Caco-2 (cell line): ENCODE results near the gene SLIT3. TPM values are rescaled to one million over a fixed set of nuclear protein-coding genes. Genes with fewer than 3 reads are reported as not detected.

Experiments used
- BruUV-seq: library from RNA; stranded (reverse); fragments of 400-500 nt; replicated peaks from 2 replicates; lab custom pipeline; 2021; lab: Mats Ljungman, UMichigan
- CTCF ChIA-PET: fragments of 300-600 bp; sonication (Branson Sonifier 250); formaldehyde crosslinking; loops from one replicate; lab custom pipeline; 2022; ENCODE audit warnings: antibody characterized with exemption; lab: Charles Lee
- POLR2A ChIA-PET: fragments of 300-600 bp; sonication (Branson Sonifier 250); formaldehyde crosslinking; loops from one replicate; lab custom pipeline; 2022; ENCODE audit warnings: antibody characterized with exemption; lab: Charles Lee
- DNase-seq, 2 experiments: peaks; one replicate each; pipeline versions ENCODE4 v3.0.0 to v3.0.0-alpha.2; 2020 to 2022
- H3K27me3 ChIP-seq: replicated peaks from 2 replicates; pipeline ENCODE4 v1.6.0; 2011; ENCODE audit warnings: low read length; ENCODE audit not compliant: control insufficient read depth, insufficient read depth
- H3K36me3 ChIP-seq: 2 replicates; pipeline ENCODE4 v1.5.1; 2011; ENCODE audit warnings: low read length; ENCODE audit not compliant: control insufficient read depth, insufficient read depth
- H3K4me1 ChIP-seq: fragments of 250-450 bp; sonication (Bioruptor Pico); 2 replicates; pipeline ENCODE4 v1.5.1; 2020; ENCODE audit warnings: mild to moderate bottlenecking
- H3K4me3 ChIP-seq: 2 replicates; pipeline ENCODE4 v1.5.1; 2011; ENCODE audit warnings: low read depth, mild to moderate bottlenecking, control low read depth, low read length
- H3K9me3 ChIP-seq: fragments of 250-450 bp; sonication (Bioruptor Pico); 2 replicates; pipeline ENCODE4 v1.5.1; 2020; ENCODE audit warnings: mild to moderate bottlenecking, moderate library complexity
- H3K27ac Mint-ChIP-seq: one replicate; pipeline ENCODE4 v1.8.0; 2022; ENCODE audit warnings: mixed read lengths; ENCODE audit not compliant: unreplicated experiment
- H3K27me3 Mint-ChIP-seq: one replicate; pipeline ENCODE4 v1.8.0; 2022; ENCODE audit warnings: mixed read lengths; ENCODE audit not compliant: insufficient read depth, unreplicated experiment
- H3K36me3 Mint-ChIP-seq: one replicate; pipeline ENCODE4 v1.8.0; 2022; ENCODE audit warnings: mild to moderate bottlenecking, mixed read lengths; ENCODE audit not compliant: insufficient read depth, unreplicated experiment
- H3K4me1 Mint-ChIP-seq: one replicate; pipeline ENCODE4 v1.8.0; 2022; ENCODE audit warnings: low read depth, mixed read lengths; ENCODE audit not compliant: unreplicated experiment
- H3K4me3 Mint-ChIP-seq: one replicate; pipeline ENCODE4 v1.8.0; 2022; ENCODE audit warnings: mild to moderate bottlenecking, moderate library complexity, mixed read lengths; ENCODE audit not compliant: unreplicated experiment
- H3K9me3 Mint-ChIP-seq: one replicate; pipeline ENCODE4 v1.8.0; 2022; ENCODE audit warnings: mixed read lengths; ENCODE audit not compliant: unreplicated experiment
- CTCF ChIP-seq, 2 experiments: fragments of 200-600 bp in 1 of 2; IDR thresholded peaks; 1 replicate in 1 of 2; 2 replicates in 1 of 2; pipeline versions ENCODE4 v1.5.1 to v1.8.0; 2011 to 2022; ENCODE audit warnings: antibody characterized with exemption in 1 of 2, control low read depth in 1 of 2, inconsistent platforms in 1 of 2, low read depth in 1 of 2, low read length in 1 of 2, mild to moderate bottlenecking in 1 of 2, moderate library complexity in 1 of 2; ENCODE audit not compliant: insufficient read depth in 1 of 2, severe bottlenecking in 1 of 2, unreplicated experiment in 1 of 2
- intact Hi-C: fragments of 100-400 bp; cut with micrococcal nuclease; formaldehyde crosslinking; loops from one replicate; pipeline ENCODE4 v1.10.0; 2022; ENCODE audit not compliant: unreplicated experiment
- total RNA-seq: library from RNA; stranded (reverse); gene quantifications from 2 replicates; pipeline ENCODE4 v1.2.3, GENCODE V29; 2022

SLIT3 gene
- total RNA-seq, 1 experiment from 2014 or later, result 2.1 TPM

GRCh38 chr5:169307646-169308045 lies 6.7 kb upstream of the SLIT3 start:
- no peak for DNase-seq
- Histone ChIP-seq H3K36me3 (no peaks in the 10 kb centered on the region), H3K9me3 (no peaks in the 10 kb centered on the region), H3K4me3 (no peak overlapping the region), H3K4me1 (peaks cover 10% of the 10 kb centered on the region), H3K27me3 (no peaks in the 10 kb centered on the region)
- no peaks in the 10 kb centered on the region for H3K36me3 Mint-ChIP-seq
- intact Hi-C loops, result no loop called here
- POLR2A ChIA-PET, result no interaction called here
- peaks cover 20% of the 10 kb centered on the region for H3K4me1 Mint-ChIP-seq
- peaks cover 24% of the 10 kb centered on the region for H3K9me3 Mint-ChIP-seq
- H3K27me3 Mint-ChIP-seq, result no peaks in the 10 kb centered on the region
- no peak for TF ChIP-seq CTCF (IDR thresholded peaks at IDR 0.05; ENCODE audit: insufficient read depth in 1 of 2, low read depth in 1 of 2, low read length in 1 of 2, severe bottlenecking in 1 of 2, unreplicated experiment in 1 of 2)
- CTCF ChIA-PET, result no interaction called here
- H3K4me3 Mint-ChIP-seq, result no peak overlapping the region
- no peak overlapping the region for H3K27ac Mint-ChIP-seq
- BruUV-seq, result no TSS peak

- no peak for TF ChIP-seq CTCF (IDR thresholded peaks at IDR 0.05; ENCODE audit: insufficient read depth in 1 of 2, low read depth in 1 of 2, low read length in 1 of 2, severe bottlenecking in 1 of 2, unreplicated experiment in 1 of 2)
- Mint-ChIP-seq H3K4me3 (no peak overlapping the region), H3K27me3 (no peaks in the 10 kb centered on the region), H3K36me3 (no peaks in the 10 kb centered on the region), H3K9me3 (peaks cover 9% of the 10 kb centered on the region), H3K27ac (no peak overlapping the region), H3K4me1 (peaks cover 36% of the 10 kb centered on the region)
- CTCF ChIA-PET, result no interaction called here
- no TSS peak for BruUV-seq
- H3K4me3 ChIP-seq, result no peak overlapping the region
- DNase-seq, result no peak
- POLR2A ChIA-PET, result no interaction called here
- no peaks in the 10 kb centered on the region for H3K9me3 ChIP-seq
- peaks cover 15% of the 10 kb centered on the region for H3K4me1 ChIP-seq
- H3K36me3 ChIP-seq, result no peaks in the 10 kb centered on the region
- no peaks in the 10 kb centered on the region for H3K27me3 ChIP-seq
- intact Hi-C loops, result no loop called here
Observed at GRCh38 chr5:169305366-169305765, 4.4 kb upstream of the SLIT3 start.

- POLR2A ChIA-PET, result no interaction called here
- Mint-ChIP-seq H3K27ac (no peak overlapping the region), H3K36me3 (peaks cover 2% of the 10 kb centered on the region), H3K4me1 (peaks cover 39% of the 10 kb centered on the region), H3K4me3 (no peak overlapping the region), H3K9me3 (peaks cover 6% of the 10 kb centered on the region), H3K27me3 (no peaks in the 10 kb centered on the region)
- TF ChIP-seq CTCF (IDR thresholded peaks at IDR 0.05; ENCODE audit: insufficient read depth in 1 of 2, low read depth in 1 of 2, low read length in 1 of 2, severe bottlenecking in 1 of 2, unreplicated experiment in 1 of 2), result no peak
- no peak for DNase-seq
- Histone ChIP-seq H3K9me3 (no peaks in the 10 kb centered on the region), H3K36me3 (no peaks in the 10 kb centered on the region), H3K4me1 (peaks cover 22% of the 10 kb centered on the region), H3K4me3 (no peak overlapping the region), H3K27me3 (no peaks in the 10 kb centered on the region)
- CTCF ChIA-PET, result no interaction called here
- no TSS peak for BruUV-seq
- intact Hi-C loops, result no loop called here
Observed at GRCh38 chr5:169304175-169304574, 3.2 kb upstream of the SLIT3 start.
